Raji (cell line): ENCODE measurements around the gene CBX1.

Source experiments
- POLR2A ChIP-seq: IDR thresholded peaks from 2 replicates; pipeline ENCODE4 v1.6.1; 2011; ENCODE audit warnings: low read depth, low read length, control low read depth; ENCODE audit not compliant: insufficient read depth

Gene CBX1

GRCh38 chr17:48058393-48059124, 42.7 kb downstream of the CBX1 start:
- no peak for TF ChIP-seq POLR2A

GRCh38 chr17:48057626-48058025, 43.7 kb downstream of the CBX1 start:
- TF ChIP-seq POLR2A: no peak

DNA sequence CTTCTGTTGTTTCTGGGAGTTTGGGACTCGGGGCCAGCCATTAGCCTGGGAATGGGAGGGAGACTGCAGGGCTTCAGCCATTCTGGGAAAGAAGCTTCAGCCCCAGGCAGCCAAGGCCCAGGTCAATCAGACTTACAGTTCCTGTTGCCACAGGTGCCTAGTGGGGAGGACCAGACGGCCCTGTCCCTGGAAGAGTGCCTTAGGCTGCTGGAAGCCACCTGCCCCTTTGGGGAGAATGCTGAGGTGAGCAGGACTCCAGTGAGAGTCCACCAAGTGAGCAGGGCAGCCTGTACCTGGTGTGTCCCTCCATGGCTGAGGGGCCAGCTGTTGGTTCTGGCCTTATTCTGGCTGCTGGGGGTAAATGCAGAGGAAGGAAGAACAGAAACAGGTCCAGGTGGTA, 44.4 kb downstream of the CBX1 start:
- TF ChIP-seq POLR2A: no peak

GRCh38 chr17:48056246-48056745, 45.0 kb downstream of the CBX1 start:
- TF ChIP-seq POLR2A: no peak

- no peak; the same call in none of the 2 replicates for TF ChIP-seq POLR2A
Measured at GRCh38 chr17:48055531-48056245, 45.6 kb downstream of the CBX1 start.

DNA sequence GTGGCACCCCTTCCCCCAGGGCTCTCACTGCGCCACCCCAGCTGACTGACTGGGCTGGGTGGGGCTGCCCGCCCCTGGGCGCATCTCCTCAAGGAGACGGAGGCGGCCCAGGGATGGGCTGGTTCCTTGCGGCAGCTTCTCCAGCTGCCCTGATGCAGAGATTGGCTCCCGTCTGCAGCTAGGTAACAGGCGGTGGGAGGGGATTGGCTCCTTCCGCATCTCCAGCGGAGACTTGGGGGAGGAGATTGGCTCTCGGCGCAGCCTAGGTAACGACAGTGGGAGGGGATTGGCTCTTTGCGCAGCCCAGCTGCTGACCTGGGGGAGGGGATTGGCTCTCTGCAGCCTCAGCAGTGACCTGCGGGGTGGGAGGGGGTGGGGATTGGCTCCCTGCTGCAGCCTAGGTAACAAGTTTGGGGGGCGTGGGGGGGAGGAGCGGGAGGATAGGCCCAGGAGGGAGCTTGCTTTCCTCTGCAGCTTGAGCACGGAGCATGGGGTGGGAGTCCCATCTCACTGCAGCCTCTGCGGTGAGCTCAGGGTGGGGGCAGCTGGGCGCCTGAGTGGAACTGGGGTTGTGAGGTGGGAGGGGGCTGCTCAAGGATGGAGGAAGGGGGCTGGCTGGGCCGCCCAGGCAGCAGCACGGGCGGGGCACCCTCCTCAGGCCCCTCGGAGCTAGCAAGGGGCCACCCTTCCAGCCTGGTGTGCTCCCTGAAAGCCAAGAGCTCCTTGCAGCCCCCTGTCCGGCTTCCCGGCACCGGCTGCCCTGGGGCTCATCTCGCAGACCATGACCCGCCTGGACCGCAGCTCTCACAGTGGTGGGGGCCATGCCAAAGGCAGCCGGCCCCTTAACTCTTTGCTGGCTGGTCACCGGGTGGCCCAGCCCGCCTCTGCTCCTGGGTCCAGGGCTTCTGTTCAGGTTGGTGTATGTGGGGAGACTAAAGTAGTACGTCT, 46.8 kb downstream of the CBX1 start:
- no peak for TF ChIP-seq POLR2A

DNA sequence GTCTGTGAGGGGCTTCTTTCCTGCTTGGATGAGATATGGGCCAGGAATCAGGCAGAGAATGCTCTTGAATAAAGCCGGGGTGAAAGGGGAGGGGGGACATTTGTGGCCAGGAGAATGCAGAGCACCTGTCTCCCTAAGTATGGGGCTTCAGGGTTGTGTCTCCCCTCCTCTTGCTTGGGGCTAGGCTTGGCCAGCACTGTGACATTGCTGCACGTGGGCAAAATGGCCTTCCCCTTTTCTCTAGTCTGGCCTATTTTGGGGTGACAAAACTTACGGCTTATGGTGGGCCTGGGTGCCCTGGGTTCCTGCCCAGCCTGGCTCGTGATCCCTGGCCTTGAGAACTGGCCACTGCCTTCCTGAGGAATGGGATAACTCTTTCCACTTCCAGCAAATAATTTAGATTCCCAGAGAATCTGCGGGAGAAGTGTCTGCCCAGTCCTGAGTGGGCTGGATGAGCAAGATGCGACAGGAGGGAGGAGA, 47.5 kb downstream of the CBX1 start:
- no peak for TF ChIP-seq POLR2A

GRCh38 chr17:48052956-48053757, 48.1 kb downstream of the CBX1 start:
- no peak for TF ChIP-seq POLR2A

DNA sequence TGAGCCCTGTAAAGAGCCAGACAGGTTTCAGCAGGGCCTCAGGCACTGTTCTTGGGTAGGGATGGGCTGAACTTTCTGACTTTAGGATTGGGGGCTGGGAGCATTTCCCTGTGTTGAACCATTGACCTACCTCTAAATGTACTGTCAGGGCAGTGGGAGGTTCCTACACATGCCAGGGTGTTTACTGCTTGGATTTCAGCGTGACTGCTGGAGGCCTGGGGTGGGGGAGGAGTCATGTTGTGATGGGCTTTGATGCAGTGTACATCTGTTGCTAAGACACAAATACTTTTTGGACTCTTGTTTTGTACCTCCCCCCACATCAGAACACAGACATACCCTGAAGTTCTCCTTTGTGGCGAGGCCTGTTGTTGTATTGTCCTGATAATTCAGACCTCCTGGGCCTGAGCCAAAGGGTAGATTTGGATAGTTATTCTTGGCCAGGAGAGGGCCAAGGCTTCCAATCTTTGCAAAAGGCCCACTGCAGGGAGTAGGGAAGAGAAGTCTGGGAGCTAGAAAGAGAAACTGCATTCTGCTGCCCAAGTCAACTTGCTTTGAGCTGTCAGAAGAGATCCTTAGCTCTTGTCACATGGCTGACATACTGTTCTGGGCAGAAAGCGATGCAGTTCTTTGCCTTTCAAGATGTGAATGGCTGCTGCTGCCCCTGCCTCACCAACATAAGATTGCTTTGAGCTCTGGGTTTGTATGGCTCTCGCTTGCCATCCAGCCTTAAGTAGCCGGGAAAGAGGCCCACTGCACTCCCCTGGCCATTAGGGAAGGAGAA, 49.4 kb downstream of the CBX1 start:
- no peak for TF ChIP-seq POLR2A

DNA sequence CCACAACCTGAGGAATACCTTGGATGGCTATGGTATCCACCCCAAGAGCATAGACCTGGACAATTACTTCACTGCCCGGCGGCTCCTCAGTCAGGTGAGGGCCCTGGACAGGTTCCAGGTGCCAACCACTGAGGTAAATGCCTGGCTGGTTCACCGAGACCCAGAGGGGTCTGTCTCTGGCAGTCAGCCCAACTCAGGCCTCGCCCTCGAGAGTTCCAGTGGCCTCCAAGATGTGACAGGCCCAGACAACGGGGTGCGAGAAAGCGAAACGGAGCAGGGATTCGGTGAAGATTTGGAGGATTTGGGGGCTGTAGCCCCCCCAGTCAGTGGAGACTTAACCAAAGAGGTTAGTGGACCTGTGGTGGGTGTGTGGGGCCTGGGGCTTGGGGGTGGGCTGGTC, 50.0 kb downstream of the CBX1 start:
- no peak for TF ChIP-seq POLR2A

DNA sequence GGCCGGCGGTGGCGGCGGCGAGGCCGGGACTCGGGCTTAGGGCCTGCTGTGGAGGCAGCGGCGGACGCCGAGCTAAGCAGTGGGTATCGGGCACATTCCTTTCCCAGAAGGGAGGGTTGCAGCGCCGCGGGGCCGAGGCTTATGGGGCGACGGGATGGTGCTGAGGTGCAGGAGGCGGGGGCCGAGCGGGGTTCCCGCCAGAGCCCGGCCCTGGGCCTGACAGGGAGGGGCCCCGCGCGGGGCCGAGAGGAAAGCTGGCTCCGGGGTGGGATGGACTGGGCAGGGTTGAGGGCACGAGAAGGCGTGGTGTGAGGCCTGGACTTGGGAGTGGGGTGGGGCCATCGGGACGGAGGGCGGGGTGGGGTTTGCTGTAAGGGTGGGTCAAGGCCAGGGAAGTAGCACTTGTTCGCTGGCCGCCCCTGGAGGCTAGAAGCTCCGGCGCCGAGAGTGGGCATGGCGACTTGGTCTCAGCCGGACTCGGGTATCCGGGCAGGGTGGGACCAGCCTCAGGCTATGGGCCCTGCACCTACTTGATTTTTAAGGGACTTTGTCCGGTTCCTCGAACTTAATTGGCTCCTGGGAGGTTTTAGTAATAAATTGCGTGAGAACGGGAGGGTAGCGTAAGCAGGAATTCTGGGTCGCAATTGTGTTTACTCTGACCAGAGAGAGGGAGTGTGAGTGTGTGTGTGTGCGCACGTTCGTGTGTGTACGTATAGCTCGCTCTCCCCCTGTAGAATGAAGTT, 52.7 kb downstream of the CBX1 start:
- peak; percentile 78 for TF ChIP-seq POLR2A

DNA sequence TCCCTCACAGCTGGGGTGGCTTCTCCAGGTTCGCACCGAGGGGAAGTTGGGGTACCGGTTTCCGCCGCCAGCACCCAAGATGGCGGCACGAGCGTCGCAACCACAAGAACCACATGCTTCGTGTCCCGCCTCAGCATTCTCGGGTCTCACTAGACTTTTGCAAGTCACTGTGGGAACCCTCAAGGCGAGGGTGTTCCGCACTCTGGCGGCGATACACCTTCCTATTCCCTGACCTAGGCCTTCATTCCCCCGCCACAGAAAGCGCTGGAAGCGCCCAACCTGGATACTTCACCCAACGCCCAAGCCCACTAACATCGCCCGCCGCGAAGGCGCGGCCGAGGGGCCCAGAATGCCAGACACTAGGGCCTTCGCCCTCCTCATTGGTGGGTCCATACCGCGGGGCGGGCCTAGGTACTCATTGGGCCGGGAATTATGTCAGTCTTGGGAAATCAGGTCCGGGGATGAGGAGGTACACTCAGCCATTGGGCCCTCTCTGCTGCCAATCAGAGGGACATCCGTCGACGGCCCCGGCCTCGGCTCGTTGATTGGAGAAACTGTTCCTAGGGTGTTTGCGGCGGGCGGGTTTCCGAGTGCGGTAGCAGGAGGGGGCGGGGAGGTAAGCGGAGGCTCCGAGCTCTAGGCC, 53.4 kb downstream of the CBX1 start, which contains the start of gene NFE2L1:
Gene NFE2L1, plus strand, starts transcription at position 619 of the 643 bp plus-strand sequence. CDS start 2,760 bp downstream, outside the sequence.
- TF ChIP-seq POLR2A: peak; percentile 71

GRCh38 chr17:48047113-48047740, 54.1 kb downstream of the CBX1 start:
- peak; percentile 64; the same call in 1 of the 2 replicates for TF ChIP-seq POLR2A
